H1 (cell line): ENCODE results near the gene NHLH2. TPM values are rescaled to one million over a fixed set of nuclear protein-coding genes. Genes with fewer than 3 reads are reported as not detected.

Source experiments
- CTCF ChIA-PET: fragments of 300-600 bp; sonication (Branson Sonifier 250); formaldehyde crosslinking; loops from one replicate; lab custom pipeline; 2021; ENCODE audit not compliant: partially characterized antibody; lab: Charles Lee
- POLR2A ChIA-PET: fragments of 300-600 bp; sonication (Branson Sonifier 250); formaldehyde crosslinking; loops from one replicate; lab custom pipeline; 2021; ENCODE audit warnings: inconsistent platforms; ENCODE audit not compliant: partially characterized antibody; lab: Charles Lee
- DNase-seq, 2 experiments: peaks; one replicate each; pipeline versions ENCODE4 v3.0.0 to v3.0.0-alpha.2; 2010 to 2022; ENCODE audit warnings: low spot score in 2 of 2, low read depth in 1 of 2, mixed read lengths in 1 of 2
- FAIRE-seq: peaks from 2 replicates; lab custom pipeline; 2011; peaks lifted over from hg19 to GRCh38; lab: Jason Lieb, UNC
- H2AFZ ChIP-seq: 2 replicates; pipeline ENCODE4 v1.8.1; 2012; ENCODE audit warnings: low read length, inconsistent platforms
- H2AK5ac ChIP-seq: 2 replicates; pipeline ENCODE4 v1.6.1; 2013; ENCODE audit warnings: low read depth, low read length
- H2BK120ac ChIP-seq: replicated peaks from 2 replicates; pipeline ENCODE3; 2013; ENCODE audit warnings: low read depth, low read length, inconsistent platforms
- H2BK12ac ChIP-seq: 2 replicates; pipeline ENCODE4 v1.6.1; 2013; ENCODE audit warnings: low read depth, low read length
- H2BK15ac ChIP-seq: 2 replicates; pipeline ENCODE4 v1.6.1; 2013; ENCODE audit warnings: low read length
- H2BK20ac ChIP-seq: 2 replicates; pipeline ENCODE4 v1.6.1; 2013; ENCODE audit warnings: low read length
- H2BK5ac ChIP-seq: 2 replicates; pipeline ENCODE4 v1.6.1; 2013; ENCODE audit warnings: low read depth, low read length
- H3K14ac ChIP-seq: 2 replicates; pipeline ENCODE4 v1.6.1; 2013; ENCODE audit warnings: inconsistent platforms; ENCODE audit not compliant: insufficient read length
- H3K18ac ChIP-seq: 2 replicates; pipeline ENCODE4 v1.6.1; 2013; ENCODE audit warnings: low read length; ENCODE audit errors: extremely low read depth
- H3K23ac ChIP-seq: 2 replicates; pipeline ENCODE4 v1.6.1; 2013; ENCODE audit warnings: inconsistent platforms; ENCODE audit not compliant: insufficient read length
- H3K23me2 ChIP-seq: 2 replicates; pipeline ENCODE4 v1.6.1; 2013; ENCODE audit warnings: low read depth, low read length
- H3K27ac ChIP-seq: 2 replicates; pipeline ENCODE4 v1.6.1; 2011; ENCODE audit warnings: low read depth, low read length, inconsistent platforms
- H3K27me3 ChIP-seq, 4 experiments: replicated peaks in 1 of 4; 1 replicate in 1 of 4; 2 replicates in 3 of 4; pipeline versions ENCODE4 v1.6.1 to v1.8.1; 2011 to 2013; ENCODE audit warnings: low read length in 3 of 4, mild to moderate bottlenecking in 3 of 4, inconsistent platforms in 2 of 4, mixed read lengths in 2 of 4, moderate library complexity in 1 of 4; ENCODE audit not compliant: control insufficient read depth in 3 of 4, insufficient read depth in 3 of 4; ENCODE audit errors: extremely low read depth in 1 of 4
- H3K36me3 ChIP-seq, 4 experiments: 2 replicates each; pipeline versions ENCODE4 v1.6.1 to v1.8.1; 2011 to 2013; ENCODE audit warnings: mild to moderate bottlenecking in 4 of 4, low read length in 3 of 4, moderate library complexity in 2 of 4, control low read depth in 1 of 4, inconsistent platforms in 1 of 4; ENCODE audit not compliant: insufficient read depth in 4 of 4, control insufficient read depth in 2 of 4
- H3K4ac ChIP-seq: replicated peaks from 2 replicates; pipeline ENCODE3; 2013; ENCODE audit warnings: low read length, low read depth, mixed read lengths, inconsistent platforms; ENCODE audit not compliant: insufficient read length
- H3K4me1 ChIP-seq, 4 experiments: replicated peaks in 1 of 4; 1 replicate in 1 of 4; 2 replicates in 3 of 4; pipeline versions ENCODE4 v1.6.1 to v1.8.1; 2011 to 2013; ENCODE audit warnings: low read length in 3 of 4, inconsistent platforms in 2 of 4, mixed read lengths in 1 of 4; ENCODE audit not compliant: insufficient read depth in 4 of 4, control insufficient read depth in 3 of 4
- H3K4me2 ChIP-seq, 2 experiments: 2 replicates each; pipeline versions ENCODE4 v1.6.1 to v1.8.1; 2011 to 2013; ENCODE audit warnings: low read depth in 2 of 2, low read length in 2 of 2, control low read depth in 1 of 2, inconsistent platforms in 1 of 2, mild to moderate bottlenecking in 1 of 2; ENCODE audit not compliant: insufficient read depth in 1 of 2
- H3K4me3 ChIP-seq, 4 experiments: fragments of 200-600, 300-600 bp in 1 of 4; sonication (generic), shearing (Covaris generic), sonication (Bioruptor Twin) in 1 of 4; 2 replicates each; pipeline versions ENCODE4 v1.5.1 to v1.8.1; 2011 to 2016; ENCODE audit warnings: low read length in 4 of 4, low read depth in 3 of 4, control low read depth in 2 of 4, inconsistent platforms in 2 of 4, mild to moderate bottlenecking in 2 of 4, mixed read lengths in 1 of 4, moderate library complexity in 1 of 4; ENCODE audit not compliant: insufficient read depth in 2 of 4; ENCODE audit errors: extremely low read depth in 1 of 4
- H3K56ac ChIP-seq: replicated peaks from 2 replicates; pipeline ENCODE3; 2013; ENCODE audit warnings: low read depth, mild to moderate bottlenecking, mixed read lengths, low read length, inconsistent platforms; ENCODE audit not compliant: insufficient read length
- H3K79me1 ChIP-seq: 2 replicates; pipeline ENCODE4 v1.6.1; 2013; ENCODE audit warnings: low read depth, low read length, control low read depth
- H3K79me2 ChIP-seq, 2 experiments: 2 replicates each; pipeline versions ENCODE4 v1.6.1 to v1.8.1; 2012 to 2013; ENCODE audit warnings: low read length in 2 of 2, mild to moderate bottlenecking in 2 of 2, inconsistent platforms in 1 of 2; ENCODE audit not compliant: insufficient read depth in 2 of 2, control insufficient read depth in 1 of 2
- H3K9ac ChIP-seq, 4 experiments: replicated peaks in 1 of 4; 1 replicate in 1 of 4; 2 replicates in 3 of 4; pipeline versions ENCODE4 v1.6.1 to v1.8.1; 2011 to 2013; ENCODE audit warnings: low read depth in 3 of 4, low read length in 3 of 4, control low read depth in 2 of 4, mild to moderate bottlenecking in 2 of 4, moderate library complexity in 2 of 4, inconsistent platforms in 1 of 4; ENCODE audit errors: extremely low read depth in 1 of 4
- H3K9me3 ChIP-seq, 2 experiments: 2 replicates each; pipeline versions ENCODE4 v1.6.1 to v1.8.1; 2012 to 2013; ENCODE audit warnings: mild to moderate bottlenecking in 2 of 2, moderate library complexity in 2 of 2, control low read depth in 1 of 2, inconsistent platforms in 1 of 2, low read depth in 1 of 2, low read length in 1 of 2, mixed read lengths in 1 of 2; ENCODE audit not compliant: insufficient read depth in 2 of 2
- H4K20me1 ChIP-seq, 2 experiments: replicated peaks in 1 of 2; 2 replicates each; pipeline versions ENCODE3 to v1.8.1; 2011 to 2013; ENCODE audit warnings: inconsistent platforms in 2 of 2, low read length in 2 of 2, mild to moderate bottlenecking in 1 of 2; ENCODE audit not compliant: insufficient read depth in 2 of 2, control insufficient read depth in 1 of 2
- H4K5ac ChIP-seq: 2 replicates; pipeline ENCODE4 v1.6.1; 2013; ENCODE audit warnings: low read length, low read depth, mixed read lengths, inconsistent platforms; ENCODE audit not compliant: insufficient read length
- H4K8ac ChIP-seq: 2 replicates; pipeline ENCODE4 v1.8.0; 2013; ENCODE audit warnings: mild to moderate bottlenecking, moderate library complexity, low read length, inconsistent platforms; ENCODE audit not compliant: insufficient read depth; ENCODE audit errors: extremely low read depth
- H4K91ac ChIP-seq: replicated peaks from 2 replicates; pipeline ENCODE3; 2013; ENCODE audit warnings: low read length, mixed read lengths, inconsistent platforms; ENCODE audit not compliant: insufficient read length
- CREB1 ChIP-seq: IDR thresholded peaks from 2 replicates; pipeline ENCODE4 v1.6.1; 2012; ENCODE audit warnings: inconsistent platforms
- E2F6 ChIP-seq: IDR thresholded peaks from 2 replicates; pipeline ENCODE4 v1.6.1; 2012; ENCODE audit warnings: inconsistent platforms
- EGR1 ChIP-seq: IDR thresholded peaks from 2 replicates; pipeline ENCODE4 v1.6.1; 2011; ENCODE audit warnings: low read depth, low read length, borderline replicate concordance
- GABPA ChIP-seq: IDR thresholded peaks from 2 replicates; pipeline ENCODE4 v1.6.1; 2011; ENCODE audit warnings: mild to moderate bottlenecking, low read length, moderate library complexity, borderline replicate concordance; ENCODE audit not compliant: insufficient read depth
- HDAC2 ChIP-seq, 2 experiments: fragments of 300-600 bp in 1 of 2; sonication (generic) in 1 of 2; IDR thresholded peaks; 2 replicates each; pipeline ENCODE4 v1.6.1; 2011 to 2012; ENCODE audit warnings: low read depth in 2 of 2, low read length in 2 of 2, mild to moderate bottlenecking in 2 of 2, moderate library complexity in 2 of 2, borderline replicate concordance in 1 of 2, inconsistent platforms in 1 of 2
- HDAC6 ChIP-seq: IDR thresholded peaks from one replicate; pipeline ENCODE4 v1.7.1; 2012; ENCODE audit warnings: low read depth, mild to moderate bottlenecking, inconsistent platforms, low read length, moderate library complexity
- POU5F1 ChIP-seq: IDR thresholded peaks from 2 replicates; pipeline ENCODE4 v1.6.1; 2011; ENCODE audit warnings: low read depth, mild to moderate bottlenecking, low read length, moderate library complexity
- RAD21 ChIP-seq, 2 experiments: IDR thresholded peaks in 1 of 2; conservative IDR thresholded peaks in 1 of 2; 2 replicates each; pipeline ENCODE4 v1.6.1; 2011; ENCODE audit warnings: low read depth in 2 of 2, low read length in 2 of 2, improper control_type of control experiment in 1 of 2, inconsistent platforms in 1 of 2, mild to moderate bottlenecking in 1 of 2, moderate library complexity in 1 of 2
- RNF2 ChIP-seq: fragments of 200-900, 300-1000 bp; sonication (generic); IDR thresholded peaks from 2 replicates; pipeline ENCODE4 v1.7.1; 2016; ENCODE audit warnings: borderline replicate concordance, low read depth, mild to moderate bottlenecking, antibody characterized with exemption, low read length; ENCODE audit not compliant: poor library complexity, severe bottlenecking; ENCODE audit errors: missing control alignments
- SIX5 ChIP-seq: IDR thresholded peaks from 2 replicates; pipeline ENCODE4 v1.6.1; 2011; ENCODE audit warnings: mild to moderate bottlenecking, low read depth, low read length
- WGBS, 2 experiments: shearing (Covaris generic) in 1 of 2; methylation state at CpG; one replicate each; pipeline versions ENCODE4 v1.1.6 to v1.1.7; 2013 to 2015; ENCODE audit warnings: low lambda C conversion rate in 2 of 2, mixed read lengths in 2 of 2, inconsistent platforms in 1 of 2, low coverage in 1 of 2, missing lambda C conversion rate in 1 of 2; ENCODE audit not compliant: insufficient replicate concordance in 2 of 2, insufficient coverage in 1 of 2, insufficient read length in 1 of 2; ENCODE audit errors: extremely low coverage in 1 of 2, missing lambda C conversion rate in 1 of 2; 5-methylcytosine and 5-hydroxymethylcytosine counted together
- polyA plus RNA-seq, 7 experiments: library from polyadenylated mRNA; depleted of rRNA in 3 of 7; stranded (reverse) in 5 of 7; unstranded in 2 of 7; fragments of >200 nt in 5 of 7; fragments of 200-250 nt in 2 of 7; gene quantifications; 1 replicate in 5 of 7; 2 replicates in 1 of 7; 4 replicates in 1 of 7; pipeline versions ENCODE4 v1.2.1 to v1.2.3, GENCODE V29; 2011 to 2013; ENCODE audit warnings: missing spikeins in 2 of 7, mixed read lengths in 2 of 7
- total RNA-seq: library from RNA; stranded (reverse); fragmentation: NEBNext Ultra II Directional; extraction: Animal tissue kit (Norgen Biotek cat#: 25700); gene quantifications from 2 replicates; pipeline ENCODE4 v1.2.1, GENCODE V29; 2021

Gene NHLH2
- total and polyA plus RNA-seq, 2 of the 8 experiments (the other 6 are each of a cell fraction or from before 2014, with no cell fraction given) = 0.92 to 1.1 TPM

- H4K5ac ChIP-seq = no peak overlapping the region
- no peak overlapping the region for H3K27ac ChIP-seq
- H3K4me2 ChIP-seq = no peak overlapping the region
- H3K27me3 ChIP-seq = no peaks in the 10 kb centered on the region
- no peak overlapping the region for H3K14ac ChIP-seq
- H3K4ac ChIP-seq = no peak overlapping the region
- no peak for FAIRE-seq
- H3K18ac ChIP-seq = no peak overlapping the region
- WGBS, 2 experiments = 93 to 100% methylated on average over 1 to 7 of the region's 7 CpGs
- H3K23me2 ChIP-seq = no peaks in the 10 kb centered on the region
- no peak overlapping the region for H2BK20ac ChIP-seq
- no peak overlapping the region for H3K9ac ChIP-seq
- no peak overlapping the region for H2BK15ac ChIP-seq
- H3K56ac ChIP-seq = no peak overlapping the region
- H4K20me1 ChIP-seq = no peaks in the 10 kb centered on the region
- no peaks in the 10 kb centered on the region for H3K79me2 ChIP-seq
- H3K4me3 ChIP-seq = no peak overlapping the region
- H2AFZ ChIP-seq = no peak overlapping the region
- H4K8ac ChIP-seq = no peak overlapping the region
- no peak overlapping the region for H2BK12ac ChIP-seq
- POLR2A ChIA-PET = no interaction called here
- no peak overlapping the region for H2BK5ac ChIP-seq
- no peaks in the 10 kb centered on the region for H3K4me1 ChIP-seq
- no peak overlapping the region for H4K91ac ChIP-seq
- H3K23ac ChIP-seq = no peak overlapping the region
- no peaks in the 10 kb centered on the region; a peak in 1 of 8 replicates for H3K36me3 ChIP-seq
- no peaks in the 10 kb centered on the region for H3K79me1 ChIP-seq
- CTCF ChIA-PET = interaction anchor here (1.0 kb wide), 1 partner anchor 25 kb away, joined by 4 read pairs; no protein-coding TSS in a partner anchor
- H2AK5ac ChIP-seq = no peak overlapping the region
- H2BK120ac ChIP-seq = no peak overlapping the region
- no peaks in the 10 kb centered on the region for H3K9me3 ChIP-seq
- DNase-seq = no peak
- TF ChIP-seq EGR1 (no peak), POU5F1 (no peak), SIX5 (no peak), E2F6 (no peak), CREB1 (no peak), RNF2 (no peak), RAD21 (IDR thresholded peaks at IDR 0.05 in 1 of 2, conservative IDR thresholded peaks at IDR 0.05 in 1 of 2; ENCODE audit: low read depth in 2 of 2, low read length in 2 of 2) (no peak), HDAC2 (IDR thresholded peaks at IDR 0.05; ENCODE audit: borderline replicate concordance in 1 of 2, low read depth in 2 of 2, low read length in 2 of 2) (no peak), HDAC6 (no peak), GABPA (no peak)
These were observed 21.5 kb upstream of the NHLH2 start for GRCh38 chr1:115862403-115862802.
